HG03039 (cell line): Measurements from ENCODE around the gene ADAMTS4.
A peak's percentile ranks its signal among the peaks of the same experiment; 100 is the strongest.

ENCODE experiments used
- ATAC-seq: cut with Tn5 transposase; IDR thresholded peaks from one replicate; pipeline ENCODE4 v1.9.1; 2021; ENCODE audit warnings: mild to moderate bottlenecking, moderate library complexity; ENCODE audit not compliant: unreplicated experiment

Gene ADAMTS4

DNA sequence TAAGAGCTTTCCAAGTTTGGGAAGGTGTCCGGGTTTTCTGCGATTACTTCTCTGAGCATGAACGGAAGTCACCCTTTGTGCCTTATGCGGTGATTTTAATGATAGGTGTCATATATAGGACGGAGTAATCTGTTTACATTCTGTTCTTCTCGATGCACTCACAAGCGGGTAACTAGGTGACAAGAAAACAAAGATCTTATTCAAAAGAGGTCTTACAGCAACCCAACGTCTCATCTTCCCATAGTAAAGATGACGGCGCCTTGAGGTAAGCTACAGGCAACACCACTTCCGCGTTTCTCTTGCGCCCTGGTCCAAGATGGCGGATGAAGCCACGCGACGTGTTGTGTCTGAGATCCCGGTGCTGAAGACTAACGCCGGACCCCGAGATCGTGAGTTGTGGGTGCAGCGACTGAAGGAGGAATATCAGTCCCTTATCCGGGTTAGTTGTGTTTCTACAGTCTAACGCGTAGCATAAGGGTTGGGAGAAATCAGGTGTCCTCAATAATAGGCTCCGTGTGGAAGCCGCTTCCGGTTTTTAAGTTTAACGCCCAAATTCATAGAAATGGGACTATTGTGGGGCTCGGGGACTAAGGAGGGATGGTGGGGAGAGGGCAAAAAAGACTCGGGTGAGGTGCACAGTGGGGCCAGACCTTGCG lies 45.0 kb downstream of the ADAMTS4 start, which contains the start of gene UFC1:
Gene UFC1 (plus strand): TSS at position 297 of the 656 bp plus-strand sequence. CDS start 20 bp downstream, at position 317.
- peak; percentile 69 for ATAC-seq

- no peak for ATAC-seq
Observed at GRCh38 chr1:161153176-161153575, 45.7 kb downstream of the ADAMTS4 start.

DNA sequence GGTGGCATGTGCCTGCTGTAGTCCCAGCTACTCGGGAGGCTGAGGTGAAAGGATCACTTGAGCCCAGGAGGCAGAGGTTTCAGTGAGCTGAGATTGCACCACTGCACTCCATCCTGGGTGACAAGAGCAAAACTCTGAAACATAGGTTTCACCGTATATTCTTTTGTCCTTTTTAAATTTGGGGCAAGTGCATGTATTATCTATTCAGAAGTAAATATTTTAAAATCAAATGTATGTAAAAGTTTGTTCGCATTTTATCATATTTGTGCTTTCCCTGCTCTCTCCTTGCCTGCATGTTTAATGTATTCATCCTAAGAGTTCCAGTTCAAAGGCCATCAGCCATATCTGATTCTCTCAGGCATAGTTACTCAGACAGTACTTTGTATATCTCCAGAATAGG lies 53.0 kb downstream of the ADAMTS4 start:
- ATAC-seq: no peak

DNA sequence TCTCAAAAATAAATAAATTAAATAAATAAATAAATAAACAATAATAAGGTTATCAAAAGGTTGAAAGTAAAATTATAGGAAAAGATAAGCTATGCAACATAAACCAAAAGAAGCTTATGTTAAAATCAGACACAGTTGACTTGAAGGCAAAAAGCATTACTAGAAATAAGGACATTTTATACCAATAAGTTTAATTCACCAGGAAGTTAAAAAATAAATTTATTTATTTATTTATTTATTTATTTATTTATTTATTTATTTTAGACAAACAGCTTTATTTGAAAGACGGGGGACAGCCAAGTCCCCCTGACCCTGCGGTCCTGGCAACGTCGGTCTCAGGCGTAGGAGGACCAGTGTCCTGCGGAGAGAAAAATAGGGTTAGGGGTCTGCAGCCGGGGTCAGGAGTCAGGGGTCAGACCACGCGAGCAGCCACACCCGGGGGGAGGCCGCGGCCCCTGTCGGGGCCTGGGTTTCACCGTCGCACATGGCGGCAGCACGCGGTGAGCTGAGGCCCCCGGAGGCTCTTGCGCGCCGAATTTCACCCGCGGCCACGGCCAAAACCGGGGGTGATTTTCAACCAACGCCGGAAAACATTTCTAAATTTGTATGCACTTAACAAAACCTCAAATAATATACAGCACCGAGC lies 58.0 kb downstream of the ADAMTS4 start:
- ATAC-seq: no peak

- no peak for ATAC-seq
Observed at GRCh38 chr1:161139766-161140165, 59.1 kb downstream of the ADAMTS4 start.

- ATAC-seq: no peak
Observed at GRCh38 chr1:161138431-161138830, 60.4 kb downstream of the ADAMTS4 start.

DNA sequence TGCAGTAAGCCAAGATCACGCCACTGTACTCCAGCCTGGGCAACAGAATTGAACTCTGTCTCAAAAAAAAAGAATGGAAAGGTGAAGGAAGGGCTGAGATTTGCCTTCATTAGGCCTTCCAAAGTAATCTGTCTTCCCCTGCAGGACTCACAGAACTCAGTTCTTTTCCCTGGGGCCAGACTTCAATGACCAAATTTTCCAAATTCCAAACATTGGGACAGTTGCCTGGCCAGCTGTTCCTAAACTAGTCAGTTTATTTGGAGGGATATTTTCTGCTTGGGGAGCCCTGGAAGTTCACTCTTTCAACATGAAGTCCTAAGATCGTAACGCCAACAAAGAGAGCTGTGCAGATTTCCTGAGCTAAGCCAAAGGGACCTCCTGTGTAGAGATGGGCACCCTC lies 61.0 kb downstream of the ADAMTS4 start:
- no peak for ATAC-seq
